Liver (tissue), 9 donors: ENCODE data around the gene PYCARD. TPM values are rescaled to one million over a fixed set of nuclear protein-coding genes. Genes with fewer than 3 reads are reported as not detected.

ENCODE experiments used
- DNase-seq: peaks from one replicate; pipeline ENCODE4 v3.0.0-alpha.2; 2017; ENCODE audit warnings: low spot score
- H3K27ac ChIP-seq, 2 donors: one replicate each; pipeline ENCODE4 v1.7.0; 2013; ENCODE audit warnings: inconsistent platforms in 2 of 2, low read length in 2 of 2, control low read depth in 1 of 2, low read depth in 1 of 2, mild to moderate bottlenecking in 1 of 2
- H3K27me3 ChIP-seq, 4 donors: one replicate each; pipeline versions ENCODE4 v1.6.1 to v1.7.0; 2013; ENCODE audit warnings: low read length in 3 of 4, inconsistent platforms in 1 of 4, mild to moderate bottlenecking in 1 of 4, moderate library complexity in 1 of 4; ENCODE audit not compliant: control insufficient read depth in 4 of 4, insufficient read depth in 4 of 4
- H3K36me3 ChIP-seq, 4 donors: one replicate each; pipeline versions ENCODE4 v1.6.1 to v1.7.0; 2013; ENCODE audit warnings: low read length in 3 of 4, mild to moderate bottlenecking in 3 of 4, low read depth in 1 of 4, moderate library complexity in 1 of 4; ENCODE audit not compliant: control insufficient read depth in 4 of 4, insufficient read depth in 3 of 4
- H3K4me1 ChIP-seq, 4 donors: one replicate each; pipeline versions ENCODE4 v1.6.1 to v1.7.0; 2013; ENCODE audit warnings: low read length in 3 of 4, mild to moderate bottlenecking in 3 of 4, moderate library complexity in 1 of 4; ENCODE audit not compliant: control insufficient read depth in 4 of 4, insufficient read depth in 4 of 4
- H3K4me3 ChIP-seq, 3 donors: one replicate each; pipeline versions ENCODE4 v1.6.1 to v1.7.0; 2013; ENCODE audit warnings: low read length in 3 of 3, control low read depth in 1 of 3, low read depth in 1 of 3, mild to moderate bottlenecking in 1 of 3
- H3K9ac ChIP-seq, 2 donors: one replicate each; pipeline ENCODE4 v1.7.0; 2013; ENCODE audit warnings: low read length in 2 of 2, mild to moderate bottlenecking in 2 of 2, moderate library complexity in 2 of 2, control low read depth in 1 of 2, low read depth in 1 of 2
- H3K9me3 ChIP-seq, 4 donors: one replicate each; pipeline versions ENCODE4 v1.6.1 to v1.7.0; 2013; ENCODE audit warnings: low read length in 3 of 4; ENCODE audit not compliant: control insufficient read depth in 4 of 4
- EGR1 ChIP-seq, 2 donors: IDR thresholded peaks; 2 replicates each; pipeline ENCODE4 v1.6.1; 2016 to 2018; ENCODE audit warnings: antibody characterized with exemption in 2 of 2, low read depth in 2 of 2
- FOXA1 ChIP-seq: IDR thresholded peaks from 2 replicates; pipeline ENCODE4 v1.6.1; 2016; ENCODE audit warnings: antibody characterized with exemption
- FOXA2 ChIP-seq: IDR thresholded peaks from 2 replicates; pipeline ENCODE4 v1.6.1; 2016; ENCODE audit warnings: antibody characterized with exemption
- GABPA ChIP-seq, 2 donors: IDR thresholded peaks in 1 of 2; conservative IDR thresholded peaks in 1 of 2; 2 replicates each; pipeline ENCODE4 v1.6.1; 2016; ENCODE audit warnings: antibody characterized with exemption in 2 of 2, mild to moderate bottlenecking in 1 of 2, moderate library complexity in 1 of 2
- HNF4A ChIP-seq, 2 donors: conservative IDR thresholded peaks; 2 replicates each; pipeline ENCODE4 v1.6.1; 2016; ENCODE audit warnings: antibody characterized with exemption in 2 of 2, mild to moderate bottlenecking in 2 of 2
- HNF4G ChIP-seq: IDR thresholded peaks from 2 replicates; pipeline ENCODE4 v1.6.1; 2016; ENCODE audit warnings: antibody characterized with exemption
- RAD21 ChIP-seq, 2 donors: IDR thresholded peaks; 2 replicates each; pipeline ENCODE4 v1.6.1; 2016; ENCODE audit warnings: antibody characterized with exemption in 2 of 2, mild to moderate bottlenecking in 2 of 2
- SP1 ChIP-seq: IDR thresholded peaks from 2 replicates; pipeline ENCODE4 v1.6.1; 2018; ENCODE audit warnings: antibody characterized with exemption, mild to moderate bottlenecking
- TAF1 ChIP-seq: conservative IDR thresholded peaks from 2 replicates; pipeline ENCODE4 v1.6.1; 2016; ENCODE audit warnings: antibody characterized with exemption, mild to moderate bottlenecking
- YY1 ChIP-seq: IDR thresholded peaks from 2 replicates; pipeline ENCODE4 v1.6.1; 2016; ENCODE audit warnings: antibody characterized with exemption, mild to moderate bottlenecking
- WGBS: extraction: QIAGEN DNeasy Blood & Tissue Kit; methylation state at CpG from one replicate; pipeline ENCODE4 v1.1.7; 2013; 5-methylcytosine and 5-hydroxymethylcytosine counted together
- polyA plus RNA-seq, 2 donors: library from polyadenylated mRNA; stranded (reverse) in 1 of 2; unstranded in 1 of 2; fragments of 200-250 nt in 1 of 2; fragments of >200 nt in 1 of 2; fragmentation: Nextera tagmentation in 1 of 2; extraction: Ambion mirVana in 1 of 2; gene quantifications; one replicate each; pipeline versions ENCODE4 v1.2.1 to v1.2.3, GENCODE V29; 2013 to 2015
- total RNA-seq, 2 donors: library from RNA; depleted of rRNA; stranded (reverse); fragments of >200 nt; gene quantifications; one replicate each; pipeline ENCODE4 v1.2.3, GENCODE V29; 2014
- TF ChIP-seq, protein P1 (sequence below): fragments of 150-350 bp; IDR thresholded peaks from 2 replicates; pipeline ENCODE4 v1.5.1; 2017; ENCODE audit warnings: improper control_type of control experiment, low read depth, low read length; ENCODE audit not compliant: missing input control
- TF ChIP-seq, protein P2 (sequence below): IDR thresholded peaks from 2 replicates; pipeline ENCODE4 v1.6.1; 2016; ENCODE audit warnings: antibody characterized with exemption, mild to moderate bottlenecking
- TF ChIP-seq, protein P3 (sequence below): IDR thresholded peaks from 2 replicates; pipeline ENCODE4 v1.6.1; 2016; ENCODE audit warnings: antibody characterized with exemption
- TF ChIP-seq, protein P4 (sequence below): IDR thresholded peaks from 2 replicates; pipeline ENCODE4 v1.6.1; 2016; ENCODE audit warnings: antibody characterized with exemption
- donor health status: healthy.
- donor health status: healthy.
- donor health status: healthy.
- donor health status: healthy.
- donor health status: healthy.

Gene PYCARD
- total and polyA plus RNA-seq, 4 donors, result 6.7 to 35.9 (median 10.8) TPM

DNA sequence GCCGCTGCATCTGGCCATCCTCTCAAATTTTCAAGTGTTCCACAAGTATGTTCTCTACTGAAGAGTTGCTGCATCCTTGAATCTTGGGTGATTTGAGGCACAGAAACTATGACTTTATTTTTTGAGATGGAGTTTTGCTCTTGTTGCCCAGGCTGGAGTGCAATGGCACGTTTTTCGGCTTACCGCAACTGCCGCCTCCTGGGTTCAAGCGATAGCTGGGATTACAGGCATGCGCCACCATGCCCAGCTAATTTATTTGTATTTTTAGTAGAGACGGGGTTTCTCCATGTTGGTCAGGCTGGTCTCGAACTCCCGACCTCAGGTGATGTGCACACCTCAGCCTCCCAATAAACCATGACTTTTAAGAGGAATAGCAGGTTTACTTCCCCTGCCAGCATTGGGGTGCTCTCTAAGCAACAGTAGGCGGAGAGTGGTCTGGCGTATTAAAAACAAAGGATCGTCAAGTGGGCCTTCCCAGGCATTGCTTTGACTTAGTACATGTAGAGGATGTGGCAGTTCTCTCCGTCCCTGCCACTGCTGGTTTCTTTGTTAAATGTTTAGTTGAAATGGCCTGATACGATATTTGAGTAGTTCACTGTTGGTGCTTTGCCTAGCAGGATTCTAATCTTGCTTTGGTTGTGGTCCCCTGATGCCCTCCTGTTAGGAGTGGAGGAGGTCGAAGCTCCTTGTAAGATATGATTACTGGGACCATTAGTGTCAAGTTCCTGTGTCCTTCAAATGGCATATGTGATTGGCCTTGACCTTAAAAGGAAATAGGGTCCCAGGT is 9.5 kb downstream of the PYCARD start:
- TF ChIP-seq SP1 (no peak), GABPA (IDR thresholded peaks at IDR 0.05 in 1 of 2, conservative IDR thresholded peaks at IDR 0.05 in 1 of 2) (no peak), FOXA2 (no peak), FOXA1 (no peak), EGR1 (IDR thresholded peaks at IDR 0.05; ENCODE audit: low read depth in 2 of 2) (no peak), HNF4G (no peak), RAD21 (IDR thresholded peaks at IDR 0.05) (no peak), YY1 (no peak), TAF1 (no peak), HNF4A (conservative IDR thresholded peaks at IDR 0.05) (no peak)
- TF ChIP-seq, protein P1, sequence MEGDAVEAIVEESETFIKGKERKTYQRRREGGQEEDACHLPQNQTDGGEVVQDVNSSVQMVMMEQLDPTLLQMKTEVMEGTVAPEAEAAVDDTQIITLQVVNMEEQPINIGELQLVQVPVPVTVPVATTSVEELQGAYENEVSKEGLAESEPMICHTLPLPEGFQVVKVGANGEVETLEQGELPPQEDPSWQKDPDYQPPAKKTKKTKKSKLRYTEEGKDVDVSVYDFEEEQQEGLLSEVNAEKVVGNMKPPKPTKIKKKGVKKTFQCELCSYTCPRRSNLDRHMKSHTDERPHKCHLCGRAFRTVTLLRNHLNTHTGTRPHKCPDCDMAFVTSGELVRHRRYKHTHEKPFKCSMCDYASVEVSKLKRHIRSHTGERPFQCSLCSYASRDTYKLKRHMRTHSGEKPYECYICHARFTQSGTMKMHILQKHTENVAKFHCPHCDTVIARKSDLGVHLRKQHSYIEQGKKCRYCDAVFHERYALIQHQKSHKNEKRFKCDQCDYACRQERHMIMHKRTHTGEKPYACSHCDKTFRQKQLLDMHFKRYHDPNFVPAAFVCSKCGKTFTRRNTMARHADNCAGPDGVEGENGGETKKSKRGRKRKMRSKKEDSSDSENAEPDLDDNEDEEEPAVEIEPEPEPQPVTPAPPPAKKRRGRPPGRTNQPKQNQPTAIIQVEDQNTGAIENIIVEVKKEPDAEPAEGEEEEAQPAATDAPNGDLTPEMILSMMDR, result no peak
- TF ChIP-seq, protein P2, sequence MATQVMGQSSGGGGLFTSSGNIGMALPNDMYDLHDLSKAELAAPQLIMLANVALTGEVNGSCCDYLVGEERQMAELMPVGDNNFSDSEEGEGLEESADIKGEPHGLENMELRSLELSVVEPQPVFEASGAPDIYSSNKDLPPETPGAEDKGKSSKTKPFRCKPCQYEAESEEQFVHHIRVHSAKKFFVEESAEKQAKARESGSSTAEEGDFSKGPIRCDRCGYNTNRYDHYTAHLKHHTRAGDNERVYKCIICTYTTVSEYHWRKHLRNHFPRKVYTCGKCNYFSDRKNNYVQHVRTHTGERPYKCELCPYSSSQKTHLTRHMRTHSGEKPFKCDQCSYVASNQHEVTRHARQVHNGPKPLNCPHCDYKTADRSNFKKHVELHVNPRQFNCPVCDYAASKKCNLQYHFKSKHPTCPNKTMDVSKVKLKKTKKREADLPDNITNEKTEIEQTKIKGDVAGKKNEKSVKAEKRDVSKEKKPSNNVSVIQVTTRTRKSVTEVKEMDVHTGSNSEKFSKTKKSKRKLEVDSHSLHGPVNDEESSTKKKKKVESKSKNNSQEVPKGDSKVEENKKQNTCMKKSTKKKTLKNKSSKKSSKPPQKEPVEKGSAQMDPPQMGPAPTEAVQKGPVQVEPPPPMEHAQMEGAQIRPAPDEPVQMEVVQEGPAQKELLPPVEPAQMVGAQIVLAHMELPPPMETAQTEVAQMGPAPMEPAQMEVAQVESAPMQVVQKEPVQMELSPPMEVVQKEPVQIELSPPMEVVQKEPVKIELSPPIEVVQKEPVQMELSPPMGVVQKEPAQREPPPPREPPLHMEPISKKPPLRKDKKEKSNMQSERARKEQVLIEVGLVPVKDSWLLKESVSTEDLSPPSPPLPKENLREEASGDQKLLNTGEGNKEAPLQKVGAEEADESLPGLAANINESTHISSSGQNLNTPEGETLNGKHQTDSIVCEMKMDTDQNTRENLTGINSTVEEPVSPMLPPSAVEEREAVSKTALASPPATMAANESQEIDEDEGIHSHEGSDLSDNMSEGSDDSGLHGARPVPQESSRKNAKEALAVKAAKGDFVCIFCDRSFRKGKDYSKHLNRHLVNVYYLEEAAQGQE, result no peak
- TF ChIP-seq, protein P3, sequence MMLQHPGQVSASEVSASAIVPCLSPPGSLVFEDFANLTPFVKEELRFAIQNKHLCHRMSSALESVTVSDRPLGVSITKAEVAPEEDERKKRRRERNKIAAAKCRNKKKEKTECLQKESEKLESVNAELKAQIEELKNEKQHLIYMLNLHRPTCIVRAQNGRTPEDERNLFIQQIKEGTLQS, result no peak
- TF ChIP-seq, protein P4, sequence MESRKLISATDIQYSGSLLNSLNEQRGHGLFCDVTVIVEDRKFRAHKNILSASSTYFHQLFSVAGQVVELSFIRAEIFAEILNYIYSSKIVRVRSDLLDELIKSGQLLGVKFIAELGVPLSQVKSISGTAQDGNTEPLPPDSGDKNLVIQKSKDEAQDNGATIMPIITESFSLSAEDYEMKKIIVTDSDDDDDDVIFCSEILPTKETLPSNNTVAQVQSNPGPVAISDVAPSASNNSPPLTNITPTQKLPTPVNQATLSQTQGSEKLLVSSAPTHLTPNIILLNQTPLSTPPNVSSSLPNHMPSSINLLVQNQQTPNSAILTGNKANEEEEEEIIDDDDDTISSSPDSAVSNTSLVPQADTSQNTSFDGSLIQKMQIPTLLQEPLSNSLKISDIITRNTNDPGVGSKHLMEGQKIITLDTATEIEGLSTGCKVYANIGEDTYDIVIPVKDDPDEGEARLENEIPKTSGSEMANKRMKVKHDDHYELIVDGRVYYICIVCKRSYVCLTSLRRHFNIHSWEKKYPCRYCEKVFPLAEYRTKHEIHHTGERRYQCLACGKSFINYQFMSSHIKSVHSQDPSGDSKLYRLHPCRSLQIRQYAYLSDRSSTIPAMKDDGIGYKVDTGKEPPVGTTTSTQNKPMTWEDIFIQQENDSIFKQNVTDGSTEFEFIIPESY, result no peak

More for the DNA sequence above, 9.5 kb downstream of the PYCARD start:
- WGBS, result 94% methylated on average over 16 of the region's 16 CpGs
- Histone ChIP-seq H3K4me3 (no peak overlapping the region), H3K4me1 (no peaks in the 10 kb centered on the region), H3K27ac (no peak overlapping the region), H3K9me3 (no peaks in the 10 kb centered on the region), H3K36me3 (peaks cover 24 to 66% (median 58%) of the 10 kb centered on the region in 4 donors), H3K9ac (no peak overlapping the region), H3K27me3 (no peaks in the 10 kb centered on the region)
- no peak for DNase-seq
